NCI-H748 treated with DMSO at 0.1 percent for 48 hours (cell line): ENCODE results near the gene DUSP22.
"Not testable (repeated sequence)": the region's sequence is repeated elsewhere in the genome, so short reads cannot be mapped to it uniquely, and the experiment has no call there.

Experiments
- DNase-seq: peaks from one replicate; lab custom pipeline; 2025; lab: John Stamatoyannopoulos, UW

Gene DUSP22

GRCh38 chr6:279341-280029 lies 12.8 kb upstream of the DUSP22 start:
- DNase-seq, result no peak

DNA sequence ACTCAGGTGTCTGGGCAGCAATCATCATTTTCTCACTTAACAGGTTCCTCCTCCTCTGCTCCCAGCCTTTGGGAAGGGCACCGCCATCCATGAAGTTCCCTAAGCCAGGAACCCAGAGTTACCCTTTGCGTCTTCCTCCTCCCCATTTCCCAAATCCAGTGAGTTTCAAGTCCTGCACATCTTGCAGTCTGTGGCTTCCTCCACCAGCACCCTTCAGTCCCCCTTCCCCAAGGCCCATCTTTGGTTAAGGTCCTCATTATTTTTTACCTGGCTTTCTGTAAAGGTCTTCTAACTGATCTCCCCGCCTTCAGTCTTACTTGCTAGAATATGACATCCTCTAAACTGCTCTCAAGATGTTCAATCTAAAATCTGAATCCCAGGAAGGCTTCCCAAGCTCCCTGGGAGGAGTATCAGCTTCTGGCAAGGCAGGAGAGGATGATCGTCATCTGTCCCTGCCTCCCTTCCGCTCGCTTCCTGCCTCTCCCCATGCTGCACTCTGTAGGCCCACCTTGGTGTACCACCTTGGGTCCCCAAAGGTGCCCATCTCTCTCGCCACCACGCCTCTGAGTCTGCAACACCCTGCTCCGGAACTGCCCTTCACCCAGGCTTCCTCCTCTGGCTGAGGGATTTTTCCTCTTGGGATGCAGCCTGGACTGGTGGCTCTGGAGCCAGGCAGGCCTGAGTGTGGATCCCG lies 11.4 kb upstream of the DUSP22 start:
- no peak for DNase-seq

- no peak for DNase-seq
Observed at GRCh38 chr6:281469-282103, 10.7 kb upstream of the DUSP22 start.

DNA sequence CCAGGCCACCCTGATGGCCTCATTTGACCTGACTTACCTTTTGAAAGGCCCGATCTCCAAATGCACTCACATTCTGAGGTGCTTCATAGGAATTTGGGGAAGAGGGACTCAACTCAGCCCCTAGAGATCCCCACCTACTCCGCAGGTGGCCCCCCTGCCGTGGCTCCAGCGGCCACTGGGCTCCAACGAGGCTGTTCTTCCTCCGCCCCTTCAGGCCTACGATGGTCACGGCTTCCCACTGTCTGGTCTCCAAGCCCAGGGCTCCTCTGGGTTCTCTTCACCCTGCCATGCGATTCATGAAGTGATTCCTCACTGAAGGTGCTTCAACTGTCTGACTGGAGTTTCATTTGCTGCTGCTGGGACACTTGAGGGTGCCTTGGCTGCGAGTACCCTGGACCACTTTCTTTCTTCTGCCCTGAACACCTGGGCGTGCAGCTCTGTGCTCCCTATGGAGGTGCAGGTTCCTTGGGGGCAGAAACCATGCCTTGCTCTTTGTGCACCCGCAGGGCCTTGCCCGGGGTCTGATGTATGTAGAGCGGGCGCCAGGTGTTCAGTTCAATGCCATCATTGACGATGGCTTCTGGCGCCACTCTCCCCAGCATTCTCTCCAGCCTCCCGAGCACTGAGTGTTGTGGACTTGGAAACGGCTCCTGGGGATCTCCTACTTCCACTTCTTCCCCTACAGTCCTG lies 10.0 kb upstream of the DUSP22 start:
- DNase-seq, result no peak

GRCh38 chr6:282867-283416 lies 9.3 kb upstream of the DUSP22 start:
- no peak for DNase-seq

DNA sequence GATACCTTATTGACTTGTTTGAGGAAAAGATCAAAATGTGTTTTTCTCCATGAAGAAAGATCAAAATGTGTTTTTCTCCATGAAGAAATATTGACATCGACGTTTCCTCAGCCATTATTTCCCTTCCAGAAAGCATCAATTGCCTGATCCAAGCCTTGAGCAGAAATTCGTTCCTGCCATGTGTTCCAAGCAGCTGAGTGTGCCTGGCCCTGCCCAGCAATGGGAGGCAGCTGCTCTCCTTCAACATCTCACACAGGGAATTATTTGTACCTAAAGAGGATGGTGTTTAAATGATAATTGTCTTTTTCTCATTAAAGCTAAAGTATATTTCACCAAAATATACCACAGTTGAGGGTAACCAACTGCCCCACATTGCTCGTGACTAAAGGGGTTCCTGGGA lies 7.8 kb upstream of the DUSP22 start:
- DNase-seq, result no peak

- DNase-seq, result no peak
Observed at GRCh38 chr6:285030-285771, 7.1 kb upstream of the DUSP22 start.

DNA sequence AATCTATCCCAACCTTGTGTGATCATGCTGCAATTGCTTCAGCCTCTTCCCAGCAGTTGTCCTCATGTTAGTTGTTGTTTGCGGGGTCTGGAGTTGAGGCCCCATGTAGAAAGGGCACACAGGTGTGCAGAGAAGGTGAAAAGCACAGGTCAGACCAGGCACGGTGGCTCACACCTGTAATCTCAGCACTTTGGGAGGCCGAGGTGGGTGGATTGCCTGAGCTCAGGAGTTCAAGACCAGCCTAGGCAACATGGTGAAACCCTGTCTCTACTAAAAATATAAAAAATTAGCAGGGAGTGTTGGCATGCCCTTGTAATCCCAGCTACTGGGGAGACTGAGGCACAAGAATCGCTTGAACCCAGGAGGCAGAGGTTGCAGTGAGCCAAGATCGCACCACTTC lies 6.4 kb upstream of the DUSP22 start:
- DNase-seq, result not testable (repeated sequence)

- DNase-seq, result no peak
Observed at GRCh38 chr6:286681-287488, 5.4 kb upstream of the DUSP22 start.

DNA sequence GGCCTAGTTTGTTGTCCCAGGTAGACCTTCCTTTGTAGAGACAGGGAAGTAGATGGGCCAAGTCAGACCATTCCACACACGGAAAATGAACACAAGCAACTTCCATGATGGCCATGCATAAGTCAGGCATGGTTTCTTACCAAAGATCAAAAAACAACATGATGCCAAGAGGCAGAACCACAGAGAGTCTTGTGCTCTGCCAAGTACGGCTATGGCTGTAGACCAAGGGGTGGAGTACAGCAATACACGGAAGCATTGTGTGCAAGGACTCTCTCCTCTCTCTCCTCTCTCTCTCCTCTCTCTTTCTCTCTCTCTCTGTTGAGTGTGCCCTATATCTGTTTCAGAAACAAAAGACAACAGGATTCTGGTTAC lies 4.8 kb upstream of the DUSP22 start:
- DNase-seq, result no peak

GRCh38 chr6:288866-289265 lies 3.4 kb upstream of the DUSP22 start:
- no peak for DNase-seq

GRCh38 chr6:290111-290922 lies 2.0 kb upstream of the DUSP22 start:
- DNase-seq, result no peak

- DNase-seq, result no peak
Observed at GRCh38 chr6:291204-291696, 1.0 kb upstream of the DUSP22 start.

DNA sequence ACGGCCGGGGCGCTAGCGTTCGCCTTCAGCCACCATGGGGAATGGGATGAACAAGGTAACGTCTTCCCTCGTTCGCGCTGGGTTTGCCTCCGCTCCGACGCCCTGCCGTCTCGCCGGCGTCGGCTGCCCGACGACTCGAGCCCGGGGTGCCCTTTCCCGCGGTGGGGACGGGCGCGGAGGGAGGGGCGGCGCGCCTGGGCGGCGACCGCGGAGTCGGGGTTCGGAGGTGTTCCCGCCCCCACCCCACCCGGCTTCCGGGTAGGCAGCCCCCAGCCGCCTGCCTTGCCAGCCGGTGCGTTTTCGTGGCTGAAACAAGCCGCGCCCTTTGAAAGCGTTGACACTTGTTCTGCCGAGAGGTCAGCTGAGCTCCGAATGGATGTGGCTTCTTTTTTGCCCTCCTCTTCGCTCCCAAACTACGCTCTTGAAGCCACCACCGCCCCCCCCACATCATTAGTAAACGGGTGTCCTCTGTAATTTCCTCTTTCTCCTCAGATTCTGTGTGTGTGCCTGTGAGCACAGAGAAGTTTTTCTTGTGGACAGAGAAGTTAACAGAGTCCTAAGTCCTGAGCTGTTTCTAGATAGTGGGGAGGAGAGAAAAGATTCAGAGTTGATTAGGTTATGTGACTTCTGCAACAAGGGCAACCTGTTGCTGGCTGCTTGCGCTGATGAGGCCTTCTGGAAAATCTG lies 362 bp downstream of the DUSP22 start:
- no peak for DNase-seq

DNA sequence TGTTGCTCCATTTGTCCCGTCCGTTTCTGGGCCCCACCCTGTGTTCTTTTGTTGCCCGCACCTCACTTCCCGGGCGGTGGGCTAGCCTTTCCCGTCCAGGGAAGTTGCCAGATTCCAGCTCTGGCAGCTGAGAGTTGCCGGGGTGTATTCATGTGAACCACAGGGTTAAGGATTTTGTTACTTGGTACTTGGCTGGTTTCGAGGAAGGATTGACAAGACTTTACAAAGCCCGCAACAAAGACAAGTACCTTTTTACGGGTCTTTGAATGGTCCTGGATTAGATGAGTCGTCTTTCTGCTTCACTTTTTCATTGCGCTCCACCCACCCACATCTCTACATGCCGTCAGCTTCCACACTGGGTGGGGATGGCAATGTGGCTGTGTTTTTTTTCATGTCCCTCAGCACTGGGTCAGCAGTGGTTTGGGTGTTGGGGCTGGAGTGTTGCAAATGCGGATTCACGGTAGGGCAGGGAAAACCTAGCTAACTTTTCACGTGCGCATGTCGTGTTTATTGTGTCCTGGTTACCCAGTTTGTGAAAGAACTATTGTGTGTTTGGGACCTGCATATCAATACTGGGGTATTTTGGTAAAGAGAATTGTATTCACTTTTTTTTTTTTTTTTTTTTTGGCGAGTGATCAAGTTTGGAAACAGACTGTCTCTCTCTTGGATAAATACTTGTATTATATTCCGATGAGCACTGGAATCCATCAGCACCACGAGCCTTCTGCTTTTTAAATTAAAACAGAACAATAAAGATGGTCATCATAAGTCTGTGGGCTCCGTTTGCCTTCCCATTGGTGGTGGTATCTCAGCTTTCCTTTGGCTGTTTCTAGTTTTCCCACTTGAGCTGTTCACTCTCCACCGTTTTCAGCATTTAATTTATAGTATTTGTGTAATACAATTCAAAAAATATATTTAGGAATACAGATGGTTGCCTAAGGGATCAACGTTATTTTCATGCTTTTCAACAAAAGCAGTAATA lies 1.2 kb downstream of the DUSP22 start:
- DNase-seq, result no peak

GRCh38 chr6:294656-295565 lies 2.6 kb downstream of the DUSP22 start:
- no peak for DNase-seq
